ENCODE measurements around the gene GPR12. TPM values are rescaled to one million over a fixed set of nuclear protein-coding genes. Genes with fewer than 3 reads are reported as not detected.
A peak's percentile ranks its signal among the peaks of the same experiment; 100 is the strongest.
"Not testable (repeated sequence)": the region's sequence is repeated elsewhere in the genome, so short reads cannot be mapped to it uniquely, and the experiment has no call there.

Gene GPR12
- polyA plus RNA-seq, 10 donors = 0.07 to 0.35 (median 0.11) TPM

GRCh38 chr13:26749285-26749684, 11.3 kb downstream of the GPR12 start:
- DNase-seq = no peak

- no peak for DNase-seq
Observed at GRCh38 chr13:26747706-26748105, 12.9 kb downstream of the GPR12 start.

DNA sequence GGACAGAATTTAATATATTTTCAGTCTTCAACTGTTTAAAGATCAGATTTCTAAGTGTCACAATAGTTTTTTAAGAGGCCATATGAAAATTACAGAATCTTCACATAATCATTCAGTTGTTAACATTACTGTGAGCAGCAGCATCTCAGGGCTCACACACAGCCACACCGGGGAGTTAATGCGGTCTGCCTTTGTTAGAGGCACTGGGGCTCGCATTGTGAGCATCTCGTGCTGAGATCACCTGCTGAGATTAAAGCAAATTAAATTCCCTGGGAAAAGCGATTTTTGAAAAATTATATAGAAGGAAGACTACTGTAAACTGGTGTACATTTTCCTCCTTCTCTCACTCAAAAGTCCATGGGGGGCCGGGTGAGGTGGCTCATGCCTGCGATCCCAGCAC, 16.6 kb downstream of the GPR12 start:
- no peak for DNase-seq

- DNase-seq = no peak
Observed at GRCh38 chr13:26742691-26743358, 17.8 kb downstream of the GPR12 start.

DNA sequence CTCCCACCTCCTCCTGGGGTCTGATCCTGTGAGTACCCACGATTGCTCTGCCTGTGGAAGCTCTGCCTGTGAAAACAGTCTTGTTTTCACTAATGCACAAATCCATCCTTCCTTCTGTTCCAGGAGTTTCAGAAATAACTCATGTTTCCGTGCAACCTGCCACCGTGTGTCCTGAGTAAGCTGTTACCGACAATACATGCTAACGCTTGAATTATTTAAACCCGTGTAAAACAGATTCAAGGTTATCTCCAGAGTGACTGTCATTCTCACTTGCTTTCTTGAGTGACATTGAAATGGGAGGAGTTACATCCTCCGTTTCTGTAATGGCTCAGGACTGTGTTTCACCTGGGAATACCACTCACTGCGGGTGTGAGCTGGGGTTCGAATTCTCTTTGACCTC, 24.9 kb downstream of the GPR12 start:
- DNase-seq = no peak

- DNase-seq = no peak
Observed at GRCh38 chr13:26727633-26728032, 33.0 kb downstream of the GPR12 start.

GRCh38 chr13:26727122-26727521, 33.5 kb downstream of the GPR12 start:
- DNase-seq = no peak

- no peak for DNase-seq
Observed at GRCh38 chr13:26726684-26727083, 33.9 kb downstream of the GPR12 start.

- DNase-seq = not testable (repeated sequence)
Observed at GRCh38 chr13:26723620-26724019, 37.0 kb downstream of the GPR12 start.

DNA sequence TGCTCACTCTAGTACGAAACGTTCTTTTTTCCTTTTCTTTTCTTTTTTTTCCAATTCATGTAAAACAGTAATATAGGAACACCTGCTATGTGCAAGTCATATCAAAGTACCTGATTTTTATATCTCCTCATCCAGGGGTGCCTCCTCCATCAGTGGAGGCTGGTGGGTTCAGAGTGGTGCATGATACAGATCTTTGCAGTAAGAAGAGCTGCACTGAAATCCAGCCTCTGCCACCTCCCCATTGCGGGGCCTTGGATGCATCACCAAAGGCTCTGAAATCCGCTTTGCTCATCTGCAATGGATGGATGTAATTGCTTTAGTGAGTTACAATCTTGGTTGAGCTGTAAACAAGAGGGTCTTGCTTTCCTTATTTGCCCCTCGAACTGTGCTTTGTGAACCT, 38.3 kb downstream of the GPR12 start:
- no peak for DNase-seq

GRCh38 chr13:26721251-26722121, 39.1 kb downstream of the GPR12 start:
- no peak for DNase-seq

DNA sequence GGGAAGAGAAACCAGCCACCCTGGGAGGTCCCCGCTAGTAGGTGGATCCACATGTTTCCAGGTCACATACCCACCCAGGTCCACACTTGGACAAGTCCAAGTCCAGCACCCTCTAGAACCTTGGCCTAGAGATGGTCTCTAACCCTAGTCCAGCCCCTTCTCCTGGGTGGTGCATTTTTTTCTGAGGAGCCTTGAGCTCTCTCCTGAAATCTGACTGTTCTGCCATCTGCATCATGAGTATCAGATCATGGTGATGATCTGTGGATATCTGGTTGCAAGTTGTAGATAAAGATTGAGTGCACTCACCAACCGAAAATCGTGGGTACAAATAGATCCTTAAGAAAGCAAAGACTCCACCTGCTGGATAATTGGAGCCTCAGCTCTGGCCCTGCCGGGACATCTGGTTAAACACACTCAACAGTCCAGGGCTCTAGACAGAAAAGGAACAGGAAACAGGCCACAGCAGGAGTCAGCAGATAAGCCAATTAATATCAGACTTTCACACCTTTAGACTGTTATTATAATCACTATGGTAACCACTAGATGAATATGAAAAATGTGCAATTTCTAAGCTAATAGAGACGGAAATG, 41.1 kb downstream of the GPR12 start:
- no peak for DNase-seq

DNA sequence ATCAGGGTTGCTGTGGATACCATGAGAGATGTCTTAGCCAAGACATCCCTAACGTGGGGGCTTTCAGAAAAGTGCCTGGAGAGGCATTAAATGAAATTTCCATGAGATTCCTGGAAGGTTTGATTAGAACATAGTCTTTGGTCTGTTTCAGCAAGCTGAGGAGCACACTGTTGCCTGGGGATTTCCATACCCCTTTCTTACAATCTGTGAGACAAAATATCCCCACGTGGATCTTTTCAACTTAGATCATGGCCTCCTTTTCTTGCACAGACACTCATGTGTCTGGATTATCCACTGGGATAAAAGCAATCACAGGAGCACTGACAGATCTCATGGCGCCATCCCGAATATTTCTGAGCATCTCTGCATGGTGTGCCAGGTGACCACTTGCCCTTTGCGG, 41.7 kb downstream of the GPR12 start:
- DNase-seq = no peak

DNA sequence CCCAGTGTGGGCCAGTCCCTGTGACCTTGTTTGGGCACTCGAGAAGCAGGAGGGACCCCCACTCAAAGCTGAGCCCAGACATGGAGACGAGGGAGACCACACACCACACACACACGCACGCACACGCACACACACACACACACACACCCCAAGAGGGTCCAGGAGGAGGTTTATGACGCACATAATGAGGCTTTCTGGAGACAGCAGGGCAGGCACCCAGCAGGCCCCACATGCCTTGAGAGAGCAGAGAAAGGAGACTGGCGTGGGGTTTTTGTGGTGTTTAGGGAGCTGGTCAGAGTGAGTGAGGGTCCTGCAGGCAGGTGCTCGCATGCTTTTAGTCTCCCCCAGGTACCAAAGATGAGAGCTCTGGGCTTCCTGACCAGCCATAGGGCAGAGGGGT, 42.4 kb downstream of the GPR12 start:
- DNase-seq = no peak

- no peak for DNase-seq
Observed at GRCh38 chr13:26716984-26717383, 43.6 kb downstream of the GPR12 start.

DNA sequence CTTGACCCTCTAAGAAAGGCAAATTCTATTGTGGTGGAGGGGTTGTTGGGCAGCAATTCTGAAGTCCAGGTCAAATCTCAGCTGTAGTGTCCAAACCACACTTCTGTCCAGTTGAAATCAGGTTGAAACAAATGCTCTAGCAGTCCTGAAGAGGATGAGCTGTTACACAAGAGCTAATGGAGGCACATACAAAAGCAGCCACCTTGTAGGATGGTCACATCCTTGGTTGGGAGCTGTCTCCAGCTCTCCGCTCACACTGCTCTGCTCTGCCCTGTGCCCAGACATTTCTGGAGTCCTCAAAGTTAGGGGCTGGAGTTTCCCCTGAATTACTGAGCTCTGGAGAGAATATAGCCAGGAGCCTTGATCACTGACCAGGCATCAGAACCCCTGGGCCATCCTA, 47.2 kb downstream of the GPR12 start:
- DNase-seq = no peak

DNA sequence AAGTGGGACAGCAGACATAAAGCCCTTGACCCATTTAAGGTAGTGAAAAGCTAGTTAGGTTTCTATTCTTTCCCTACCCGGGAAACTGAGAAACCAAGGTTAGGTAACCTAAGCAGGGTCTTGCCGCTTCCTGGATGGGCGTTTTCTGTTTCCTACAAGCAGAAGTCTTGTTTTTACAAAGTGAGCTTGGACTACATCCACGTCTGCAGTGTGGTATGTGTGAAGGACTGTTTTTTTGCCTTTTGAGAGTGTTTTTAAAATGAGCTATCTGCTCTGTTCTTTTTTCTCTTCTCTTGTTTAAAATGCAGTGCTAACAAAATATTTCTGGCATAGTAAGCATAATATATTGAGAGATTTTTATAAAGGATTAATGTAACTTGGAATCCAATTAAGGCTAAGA, 49.4 kb downstream of the GPR12 start:
- DNase-seq = no peak

- DNase-seq = peak in 1 of 3 donors; percentile 7
Observed at GRCh38 chr13:26710166-26710565, 50.4 kb downstream of the GPR12 start.

DNA sequence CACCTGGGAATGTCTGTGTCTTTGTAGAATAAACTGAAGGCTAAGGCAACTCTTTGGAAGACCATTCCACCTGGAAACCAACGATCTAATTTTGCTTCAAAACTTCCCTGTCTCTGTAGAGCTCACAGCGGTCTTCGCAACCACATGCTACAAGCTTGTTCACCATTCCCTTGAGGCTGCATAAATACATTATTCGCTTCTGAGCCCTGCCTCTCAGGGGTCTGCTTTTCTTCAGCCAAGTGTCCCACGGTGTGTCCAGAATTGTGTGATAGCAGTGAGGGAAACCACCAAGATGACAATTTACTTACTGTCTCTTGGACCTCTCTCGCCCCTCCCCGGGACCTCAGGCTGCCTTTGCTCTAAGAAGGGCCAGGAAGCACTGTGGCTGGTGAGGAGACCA, 51.1 kb downstream of the GPR12 start:
- no peak for DNase-seq

DNA sequence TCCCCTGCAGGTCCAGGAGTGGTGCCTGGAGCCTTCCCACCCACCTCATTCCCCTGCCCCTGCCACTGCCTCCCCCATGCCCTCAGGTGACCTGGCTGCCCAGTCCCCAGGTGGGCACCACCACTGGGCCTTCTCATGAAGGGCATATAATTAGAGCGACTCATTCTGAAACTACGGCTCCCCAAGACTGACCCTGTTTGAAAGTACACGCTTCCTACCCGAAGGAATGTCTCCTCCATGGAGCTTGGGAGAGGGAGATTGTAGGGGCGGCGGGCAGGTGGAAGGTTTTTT, 52.6 kb downstream of the GPR12 start:
- DNase-seq = no peak

GRCh38 chr13:26707122-26708006, 53.2 kb downstream of the GPR12 start:
- DNase-seq = peak; percentile 22 to 58 (median 38)

DNA sequence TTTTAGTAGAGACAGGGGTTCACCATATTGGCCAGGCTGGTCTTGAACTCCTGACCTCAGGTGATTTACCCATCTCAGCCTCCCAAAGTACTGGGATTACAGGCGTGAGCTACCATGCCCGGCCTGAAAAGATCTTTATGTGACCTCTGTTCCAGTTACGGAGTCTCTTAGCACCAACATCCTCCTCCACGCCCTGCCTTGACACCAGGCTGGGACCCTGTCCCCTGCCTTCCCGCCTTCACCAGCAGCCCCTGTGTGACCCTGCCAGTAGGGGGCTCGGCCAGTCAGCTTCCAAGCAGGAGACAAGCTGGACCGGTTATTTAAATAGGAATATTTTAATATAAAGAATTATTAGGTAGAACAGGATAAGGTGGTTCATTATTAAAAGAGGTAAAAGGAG, 54.2 kb downstream of the GPR12 start:
- no peak for DNase-seq

All from muscle of back (tissue), 11 donors.